SH-SY5Y (cell line): ENCODE measurements around the gene ANKRD28.

Experiments
- GATA2 ChIP-seq: IDR thresholded peaks from 2 replicates; pipeline ENCODE4 v1.6.1; 2011; ENCODE audit warnings: mild to moderate bottlenecking, low read depth, low read length
- GATA3 ChIP-seq: IDR thresholded peaks from 2 replicates; pipeline ENCODE4 v1.6.1; 2011; ENCODE audit warnings: low read depth, mild to moderate bottlenecking, low read length, moderate library complexity

ANKRD28 gene

DNA sequence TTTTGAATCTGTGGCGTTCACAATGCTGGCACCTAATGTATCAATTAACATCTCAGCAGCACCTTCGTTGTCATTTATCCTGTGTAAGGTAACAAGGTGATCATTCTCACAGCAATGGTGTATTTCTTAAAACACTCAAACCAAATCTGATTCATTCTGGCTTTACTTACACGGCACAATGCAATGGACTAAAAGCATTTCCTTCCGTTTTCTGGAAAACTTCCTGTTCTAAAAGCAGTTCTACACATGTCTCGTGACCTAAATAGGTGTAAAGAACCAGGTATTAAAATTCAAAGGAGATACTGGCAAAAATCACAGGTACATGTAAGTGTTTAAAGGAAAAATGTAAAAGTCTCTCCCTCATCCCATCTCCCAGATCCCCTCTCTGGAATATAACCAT, 118.5 kb downstream of the ANKRD28 start:
- no peak for TF ChIP-seq GATA3
- no peak for TF ChIP-seq GATA2

DNA sequence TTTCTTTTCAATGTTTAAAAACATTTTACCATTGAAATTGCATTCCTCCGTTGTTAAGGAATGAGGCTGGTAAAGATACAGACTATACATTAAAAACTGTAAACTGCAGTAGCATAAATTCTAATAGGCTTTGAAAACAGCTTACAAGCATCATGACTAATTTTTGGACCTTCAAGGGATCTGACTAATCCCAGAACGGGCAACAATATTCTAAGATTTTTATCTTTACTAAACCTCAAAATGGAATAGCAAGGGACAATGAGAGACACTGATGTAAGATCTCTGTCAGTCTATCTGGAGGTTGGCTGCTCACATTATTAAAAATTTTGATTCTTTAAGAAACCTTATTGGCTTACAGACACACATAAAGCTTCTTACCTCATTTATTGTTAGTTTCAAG, 121.5 kb downstream of the ANKRD28 start:
- TF ChIP-seq GATA2 (no peak), GATA3 (no peak)

DNA sequence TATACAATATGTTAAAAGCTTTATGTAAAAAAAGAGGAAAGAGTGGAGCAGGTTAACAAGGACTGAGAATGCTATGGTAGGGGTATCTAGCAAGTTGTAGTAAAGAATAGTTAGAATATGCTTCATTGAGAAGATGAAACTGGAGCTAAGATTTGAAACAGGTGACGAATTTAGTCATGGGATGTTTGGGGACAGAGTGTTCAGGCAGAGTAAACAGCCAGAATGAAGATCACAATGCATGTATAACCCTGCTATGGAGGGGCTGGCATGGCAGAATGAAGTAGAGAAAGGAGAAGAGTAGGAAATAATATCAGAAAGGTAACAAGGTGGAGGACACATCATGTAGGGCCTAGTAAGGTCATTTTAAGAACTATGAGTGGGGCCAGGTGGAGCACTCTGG, 124.2 kb downstream of the ANKRD28 start:
- no peak for TF ChIP-seq GATA2
- no peak for TF ChIP-seq GATA3

DNA sequence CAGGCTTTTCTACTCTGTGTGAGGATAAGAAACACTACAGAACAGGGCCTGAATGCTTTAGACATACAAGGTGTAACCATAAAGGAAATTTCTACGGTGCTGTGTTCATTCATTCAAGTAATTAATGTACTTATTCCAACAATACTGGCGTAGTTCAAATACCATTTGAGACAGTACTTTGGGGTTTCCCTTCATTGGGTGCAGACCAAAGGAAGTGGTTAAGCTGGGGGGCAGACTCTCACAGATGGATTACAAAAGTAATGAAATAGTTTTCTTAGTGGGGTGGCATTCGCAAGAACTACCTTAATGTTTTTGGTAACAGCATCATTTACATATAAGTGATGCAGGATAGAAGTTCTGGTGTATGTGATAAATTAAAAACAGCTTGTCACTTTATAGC, 130.3 kb downstream of the ANKRD28 start:
- TF ChIP-seq GATA3 = no peak
- no peak for TF ChIP-seq GATA2

DNA sequence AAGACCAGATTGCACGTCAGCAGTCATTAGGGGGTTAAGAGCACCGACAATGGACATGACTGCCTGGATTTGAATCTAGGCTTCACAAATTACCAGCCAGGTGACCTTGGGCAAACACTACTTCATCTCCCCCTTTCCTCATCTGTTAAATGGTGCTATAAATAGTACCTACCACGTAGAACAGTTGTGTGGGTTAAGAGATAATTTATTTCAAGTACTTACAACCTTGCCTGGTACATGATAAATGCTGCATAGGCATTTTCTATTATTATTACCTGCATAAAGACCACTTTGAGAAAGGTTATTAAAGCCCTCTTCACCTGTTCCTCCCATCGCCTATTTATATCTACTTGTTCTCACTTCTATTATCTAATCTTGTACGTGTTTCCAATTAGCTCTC, 131.5 kb downstream of the ANKRD28 start:
- TF ChIP-seq GATA2 (no peak), GATA3 (no peak)

DNA sequence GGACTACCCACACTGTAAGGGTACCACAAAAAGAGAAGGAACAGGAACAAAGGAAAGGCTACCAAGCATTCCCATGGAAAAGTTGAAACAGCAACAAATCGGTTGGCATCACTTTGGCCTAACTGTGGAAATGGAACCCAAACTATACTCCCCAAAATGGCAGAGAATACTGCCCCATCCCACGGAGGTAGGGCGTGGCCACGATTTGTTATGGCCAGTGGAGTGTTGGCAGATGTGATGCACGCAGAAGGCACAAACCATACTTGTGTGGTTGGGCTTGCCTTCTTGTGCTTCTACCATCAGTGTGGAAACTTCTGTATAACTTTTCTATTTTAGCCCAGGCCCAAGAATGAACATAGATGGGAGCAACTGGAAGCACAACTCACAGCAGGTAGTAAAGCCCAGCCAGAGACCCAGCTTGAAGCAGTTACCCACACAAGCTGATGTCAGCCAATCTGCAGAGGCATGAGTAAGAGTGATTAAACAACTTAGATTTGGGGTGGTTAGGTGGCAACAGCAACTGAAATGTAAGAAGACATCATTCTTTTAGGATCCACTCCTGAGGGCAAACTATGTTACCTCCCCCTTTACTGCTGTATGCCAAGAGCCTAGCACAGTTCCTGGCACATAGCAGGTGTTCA, 132.1 kb downstream of the ANKRD28 start:
- TF ChIP-seq GATA3 (no peak), GATA2 (no peak)

DNA sequence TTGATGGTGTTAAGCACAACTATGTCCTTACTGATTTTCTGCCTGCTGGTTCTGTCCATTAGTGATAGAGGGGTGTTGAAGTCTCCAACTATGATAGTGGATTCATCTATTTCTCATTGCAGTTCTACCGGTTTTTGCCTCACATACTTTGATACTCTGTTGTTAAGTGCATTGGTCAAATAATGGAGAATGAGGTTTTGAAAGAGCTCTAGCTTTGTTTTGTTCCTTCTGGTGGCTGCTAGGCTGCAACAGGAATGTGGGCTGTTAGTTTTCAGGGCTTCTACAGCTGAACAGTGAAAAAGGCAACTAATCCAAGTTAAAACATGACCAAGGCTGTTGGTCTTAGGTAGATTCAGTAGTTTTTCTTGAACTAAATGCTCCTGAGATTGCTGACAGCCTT, 133.6 kb downstream of the ANKRD28 start:
- no peak for TF ChIP-seq GATA3
- TF ChIP-seq GATA2 = no peak

DNA sequence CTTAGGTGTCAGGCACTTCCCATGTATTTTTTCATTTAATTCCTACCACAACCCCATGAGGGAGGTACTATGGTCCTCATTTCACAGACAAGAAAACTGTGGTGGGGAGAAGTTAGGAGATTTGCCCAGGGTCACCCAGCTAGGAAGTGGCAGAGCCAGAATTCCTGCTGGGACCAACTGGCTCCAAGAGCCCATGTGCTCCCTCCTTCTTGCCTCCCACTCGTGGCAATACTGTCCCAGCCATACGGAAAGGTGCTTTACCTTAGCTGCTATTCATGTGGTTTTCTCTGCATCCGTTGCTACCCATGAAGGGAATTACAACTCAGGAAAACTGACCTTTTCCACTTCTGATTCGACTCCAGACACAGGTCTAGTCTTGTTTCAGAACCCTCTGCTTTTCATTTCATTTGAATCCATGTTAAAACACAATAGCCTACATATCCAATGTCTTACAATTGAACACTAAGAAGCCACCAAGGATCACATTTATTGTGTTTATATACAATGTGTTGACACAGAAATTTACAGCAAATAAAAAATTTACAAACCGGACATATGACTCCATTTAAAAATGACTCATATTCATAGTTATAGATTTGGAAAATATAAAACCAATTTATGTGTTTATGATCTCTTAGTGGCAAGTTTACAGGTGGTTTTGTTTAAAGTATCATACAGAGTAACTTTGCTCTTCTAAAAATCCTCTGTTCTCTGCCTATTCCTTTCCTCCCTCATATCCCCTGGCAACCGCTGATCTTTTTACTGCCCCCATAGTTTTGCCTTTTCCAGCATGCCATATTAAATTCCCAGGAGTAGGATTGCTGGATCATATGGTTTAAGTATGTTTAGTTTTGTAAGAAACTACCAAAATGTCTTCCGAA, 137.5 kb downstream of the ANKRD28 start:
- no peak for TF ChIP-seq GATA2
- no peak for TF ChIP-seq GATA3

DNA sequence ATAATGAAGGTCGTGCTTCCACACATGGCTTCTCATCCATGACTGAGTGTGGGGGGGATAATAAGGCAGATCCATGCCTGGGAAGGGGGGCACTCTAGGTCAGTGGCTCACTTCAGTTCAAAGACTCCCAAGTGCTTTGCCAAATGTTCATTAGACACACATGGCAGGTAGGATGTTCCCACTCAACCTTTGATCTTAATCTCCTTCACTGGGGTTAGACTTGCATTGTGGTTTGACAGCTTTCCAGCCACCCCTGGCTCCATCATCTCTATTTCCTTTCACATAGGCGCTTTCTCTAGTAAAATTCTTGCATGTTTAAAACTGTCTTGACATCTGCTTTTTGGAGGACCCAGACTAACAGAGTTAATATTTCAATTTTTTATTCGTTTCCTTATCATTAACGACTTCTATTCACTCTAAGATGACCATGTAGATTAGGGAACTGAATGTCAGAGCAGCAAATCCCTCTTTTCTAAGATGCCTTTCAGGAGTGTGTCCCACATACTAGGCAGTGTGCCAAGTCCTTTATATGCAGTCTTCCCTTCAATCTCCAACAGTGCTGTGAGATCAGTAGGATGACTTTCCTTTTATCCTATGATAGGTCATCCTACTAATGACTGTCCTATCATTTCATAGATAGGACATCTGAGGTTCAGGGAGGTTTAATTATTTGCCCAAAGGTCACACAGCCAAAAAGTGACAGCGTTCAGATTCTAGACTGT, 138.4 kb downstream of the ANKRD28 start:
- no peak for TF ChIP-seq GATA3
- TF ChIP-seq GATA2 = no peak

DNA sequence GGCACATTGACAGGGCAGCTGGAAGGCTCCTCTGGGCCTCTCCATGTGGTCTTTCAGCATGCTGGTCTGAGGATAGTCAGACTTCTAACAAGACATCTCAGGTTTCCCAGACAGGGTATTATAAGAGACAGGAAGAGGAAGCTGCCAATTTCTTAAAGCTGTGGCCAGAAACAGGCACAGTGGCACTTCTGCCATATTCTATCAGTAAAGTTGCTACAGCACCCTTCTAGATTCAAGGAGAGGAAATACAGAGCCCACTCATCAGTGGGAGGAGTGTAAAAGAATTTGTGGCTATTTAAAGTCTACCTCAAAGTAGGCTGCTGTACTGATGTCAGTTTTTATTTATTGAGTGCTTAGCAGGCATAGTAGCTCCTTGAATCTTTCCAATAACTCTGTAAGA, 140.8 kb downstream of the ANKRD28 start:
- no peak for TF ChIP-seq GATA3
- no peak for TF ChIP-seq GATA2

DNA sequence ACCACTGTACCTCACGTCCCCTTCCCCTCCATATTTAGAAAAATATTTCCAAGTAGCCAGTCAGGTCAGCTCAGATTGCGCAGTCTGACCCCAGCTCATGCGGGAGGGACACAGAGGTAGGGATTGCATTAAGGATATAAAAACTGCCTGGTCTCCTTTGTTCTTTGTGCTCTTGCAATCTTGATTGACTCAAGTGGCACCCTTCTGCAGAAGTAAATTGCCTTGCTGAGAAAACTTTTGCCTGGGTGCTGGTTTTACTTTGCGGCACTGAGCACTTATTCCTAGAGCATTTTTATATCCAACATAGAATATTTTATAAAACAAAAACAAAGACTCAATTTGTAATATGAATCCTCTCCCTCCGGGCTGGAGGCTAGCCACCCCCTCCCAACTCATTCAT, 141.4 kb downstream of the ANKRD28 start:
- TF ChIP-seq GATA3 (no peak), GATA2 (no peak)

DNA sequence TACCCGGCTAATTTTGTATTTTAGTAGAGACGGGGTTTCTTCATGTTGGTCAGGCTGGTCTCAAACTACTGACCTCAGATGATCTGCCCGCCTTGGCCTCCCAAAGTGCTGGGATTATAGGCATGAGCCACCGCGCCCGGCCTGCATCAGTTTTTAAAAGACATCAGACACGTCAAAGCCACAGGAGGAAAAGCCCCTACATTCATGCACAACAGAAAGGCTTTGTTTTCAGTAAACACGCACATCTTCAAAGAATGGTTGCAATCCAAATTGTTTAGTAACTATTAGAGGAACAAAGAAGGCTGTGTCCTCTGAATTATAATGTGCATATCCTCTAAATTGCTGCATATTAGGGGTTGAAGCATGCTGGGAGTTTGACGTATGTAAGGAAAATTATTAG, 142.9 kb downstream of the ANKRD28 start:
- TF ChIP-seq GATA3 (no peak), GATA2 (no peak)

DNA sequence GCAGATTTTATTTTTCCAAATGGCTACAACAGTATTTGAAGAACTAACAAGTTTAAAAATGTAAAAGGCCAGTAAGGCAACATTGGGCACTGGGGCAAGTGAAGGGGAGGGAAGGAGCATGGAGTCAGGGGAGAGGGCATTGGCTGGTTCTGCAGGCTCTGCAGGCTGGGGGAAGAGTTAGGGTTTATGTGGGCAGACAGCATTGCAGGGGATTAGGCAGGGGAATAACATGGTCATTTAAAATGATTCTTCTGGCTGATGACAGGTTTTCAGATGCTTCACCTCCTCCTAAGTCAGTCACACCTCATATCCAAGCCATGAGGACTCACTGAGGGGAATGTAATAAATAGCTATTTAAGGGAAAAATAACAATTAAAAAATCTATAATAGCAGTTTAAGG, 143.7 kb downstream of the ANKRD28 start:
- TF ChIP-seq GATA2 (no peak), GATA3 (no peak)

DNA sequence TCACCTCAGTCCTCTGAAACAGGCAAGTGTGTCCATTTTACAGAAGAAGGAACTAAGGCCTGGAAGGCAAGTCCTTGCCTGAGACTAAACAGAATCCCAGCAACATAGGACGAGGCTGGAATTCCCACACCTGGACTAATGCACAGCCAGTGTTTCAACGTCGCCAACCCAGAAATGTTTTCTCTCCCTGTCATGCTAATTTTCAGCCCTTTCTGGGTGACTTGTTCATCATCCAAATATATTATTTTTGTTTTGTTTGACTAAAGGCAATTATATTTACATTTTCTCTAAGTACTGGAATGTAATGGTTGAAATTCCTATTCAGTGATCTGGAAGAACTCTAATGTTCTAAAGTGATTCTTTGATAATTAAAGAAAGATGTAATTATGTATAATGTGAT, 144.5 kb downstream of the ANKRD28 start:
- no peak for TF ChIP-seq GATA3
- TF ChIP-seq GATA2 = no peak

DNA sequence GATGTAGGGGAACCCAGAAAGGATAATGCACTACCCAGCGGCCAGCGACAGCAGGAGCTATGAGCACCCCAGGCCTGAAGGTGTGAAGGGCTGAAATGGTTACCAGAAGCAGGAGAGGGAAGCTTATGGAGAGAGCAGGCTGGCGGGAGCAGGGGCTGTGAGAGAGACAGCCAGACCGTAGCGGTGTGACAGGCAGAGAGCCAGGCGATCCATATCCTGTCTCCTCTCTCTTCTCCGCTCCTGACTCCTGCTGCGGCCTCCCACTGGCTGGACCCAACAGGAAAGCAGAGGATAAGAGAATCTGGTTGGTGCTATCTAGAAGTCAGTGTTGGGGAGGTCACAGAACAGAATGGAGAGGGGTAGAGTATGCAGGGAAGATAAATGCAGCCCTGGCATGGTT, 146.4 kb downstream of the ANKRD28 start:
- TF ChIP-seq GATA2 = no peak
- TF ChIP-seq GATA3 = no peak

DNA sequence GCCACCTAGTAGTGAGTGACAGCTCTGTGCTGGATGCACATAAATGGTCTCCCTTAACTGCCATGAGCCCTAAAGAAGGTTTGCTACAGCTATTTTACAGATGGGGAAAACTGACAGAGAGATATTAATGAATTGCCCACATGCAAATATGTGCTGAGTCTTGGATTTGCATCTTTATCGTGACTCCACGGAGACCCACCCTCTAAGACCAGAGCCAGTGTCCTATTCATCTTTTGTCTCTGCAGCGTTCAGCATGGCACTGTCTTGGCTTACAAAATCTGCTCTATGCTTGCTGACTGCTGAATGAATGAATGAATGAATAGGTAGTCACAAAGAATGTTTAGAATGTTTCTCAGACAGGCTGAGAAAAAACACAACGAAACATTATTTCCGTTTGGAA, 147.9 kb downstream of the ANKRD28 start:
- TF ChIP-seq GATA2 (no peak), GATA3 (no peak)
